CD4-positive, alpha-beta T cell treated with Interleukin-6 at 100 ng/mL for 8 hours (primary cell): Measurements from ENCODE around the gene KLF16.
"Not testable (repeated sequence)": the region's sequence is repeated elsewhere in the genome, so short reads cannot be mapped to it uniquely, and the experiment has no call there.

ENCODE experiments used
- DNase-seq: peaks from one replicate; pipeline ENCODE4 v3.0.0-alpha.2; 2020; ENCODE audit warnings: mixed read lengths, low spot score

The KLF16 gene

GRCh38 chr19:1863328-1863637 is at the start of gene KLF16:
Gene KLF16, minus strand, starts transcription at chr19:1863579. Its CDS starts 82 bp downstream, at chr19:1863497.
- no peak for DNase-seq

GRCh38 chr19:1912760-1913505 is 49.6 kb upstream of the KLF16 start:
- no peak for DNase-seq

- DNase-seq = no peak
Observed at GRCh38 chr19:1911995-1912394, 48.6 kb upstream of the KLF16 start.

- DNase-seq = no peak
Observed at GRCh38 chr19:1911098-1911497, 47.7 kb upstream of the KLF16 start.

DNA sequence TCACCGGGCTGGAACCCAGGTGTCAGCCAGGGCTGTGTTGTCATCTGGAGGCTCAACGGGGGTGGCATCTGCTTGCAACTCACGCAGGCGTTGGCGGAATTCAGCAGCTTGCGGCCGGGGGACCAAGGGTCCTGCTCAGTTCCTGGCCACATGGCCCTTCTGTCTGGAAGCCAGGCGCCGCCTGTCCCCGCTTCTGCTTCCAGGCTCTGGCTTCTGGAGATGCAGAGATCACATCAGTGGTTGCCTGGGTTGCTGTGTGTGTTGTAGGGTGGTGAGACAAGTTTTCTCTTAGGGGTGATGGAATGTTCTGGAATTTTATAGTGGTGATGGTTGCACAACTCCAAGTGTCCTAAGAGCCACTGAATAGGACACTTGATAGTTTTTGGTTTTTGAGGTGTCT is 46.8 kb upstream of the KLF16 start:
- DNase-seq = no peak

- no peak for DNase-seq
Observed at GRCh38 chr19:1909761-1910080, 46.3 kb upstream of the KLF16 start.

- DNase-seq = no peak
Observed at GRCh38 chr19:1908364-1908678, 44.9 kb upstream of the KLF16 start.

DNA sequence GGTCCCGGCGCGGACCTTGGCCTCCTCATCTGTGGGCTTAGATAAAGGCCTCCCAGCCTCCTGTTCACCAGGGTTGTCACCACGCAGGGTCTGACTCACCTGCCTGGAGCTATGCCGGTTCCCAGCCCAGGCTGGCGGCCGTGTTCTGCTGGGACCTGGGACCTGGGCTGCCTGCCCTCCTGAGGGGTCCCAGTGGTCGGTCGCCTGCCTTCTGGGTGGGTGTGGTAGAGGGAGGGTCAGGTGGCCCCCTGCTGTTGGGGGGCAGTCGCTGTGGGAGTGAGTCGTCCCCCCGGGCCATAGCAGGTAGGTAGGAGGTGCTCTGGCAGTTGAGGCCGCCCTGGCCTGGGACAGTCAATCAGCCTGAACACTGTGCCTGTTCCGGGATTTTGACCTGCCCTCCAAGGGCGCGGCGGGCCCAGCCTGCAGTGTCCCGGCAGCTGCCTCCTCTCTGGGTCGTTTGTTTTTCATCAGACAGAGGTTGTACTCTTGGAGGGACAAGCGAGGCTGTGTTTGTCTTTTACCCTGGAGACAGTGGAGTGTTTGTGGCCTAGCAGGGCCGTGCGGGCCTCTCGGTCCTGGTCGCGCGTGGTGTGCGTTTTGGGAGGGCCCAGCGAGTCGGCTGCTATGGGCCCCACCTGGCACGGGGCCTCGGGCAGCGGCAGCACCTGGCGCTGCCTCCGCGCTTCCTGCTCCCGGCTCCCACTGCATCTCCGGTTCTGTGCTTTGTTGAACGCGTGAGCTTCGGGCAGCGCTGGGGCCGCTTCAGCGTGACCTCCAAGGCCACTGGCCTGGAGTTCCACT is 44.4 kb upstream of the KLF16 start:
- DNase-seq = no peak

DNA sequence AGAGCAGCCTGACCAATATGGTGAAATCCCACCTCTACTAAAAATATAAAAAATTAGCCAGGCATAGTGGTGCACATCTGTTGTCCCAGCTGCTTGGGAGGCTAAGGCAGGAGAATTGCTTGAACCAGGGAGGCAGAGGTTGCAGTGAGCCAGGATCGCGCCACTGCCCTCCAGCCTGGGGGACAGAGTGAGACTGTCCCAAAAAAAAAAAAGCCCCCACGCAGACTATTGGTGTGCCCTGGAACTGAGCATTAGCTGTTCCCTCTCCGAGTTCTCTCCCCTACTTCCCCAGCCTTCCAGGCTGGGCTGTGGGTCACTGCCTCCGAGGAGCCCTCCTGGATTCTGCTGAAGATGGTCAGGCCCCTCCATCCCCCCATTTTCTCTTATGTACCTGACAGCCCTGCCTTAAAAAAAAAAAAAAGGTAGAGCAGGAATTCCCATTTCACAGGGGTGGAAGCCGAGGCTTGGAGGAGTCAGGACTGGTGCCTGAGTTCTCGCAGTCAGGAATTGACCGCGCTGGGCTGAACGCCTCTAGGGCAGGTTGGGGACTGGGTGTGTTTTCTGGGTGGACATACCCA is 43.7 kb upstream of the KLF16 start:
- no peak for DNase-seq

GRCh38 chr19:1905863-1906375 is 42.5 kb upstream of the KLF16 start:
- no peak for DNase-seq

- DNase-seq = peak; percentile 99
Observed at GRCh38 chr19:1905110-1905862, 41.9 kb upstream of the KLF16 start, which contains the start of the genes ADAT3 and SCAMP4. Gene ADAT3, plus strand, starts transcription at chr19:1905399. Its CDS starts 6,649 bp downstream, at chr19:1912048. Gene SCAMP4, plus strand, starts transcription at chr19:1905399. Its CDS starts 9,621 bp downstream, at chr19:1915020.

GRCh38 chr19:1904860-1905109 is 41.4 kb upstream of the KLF16 start:
- no peak for DNase-seq

DNA sequence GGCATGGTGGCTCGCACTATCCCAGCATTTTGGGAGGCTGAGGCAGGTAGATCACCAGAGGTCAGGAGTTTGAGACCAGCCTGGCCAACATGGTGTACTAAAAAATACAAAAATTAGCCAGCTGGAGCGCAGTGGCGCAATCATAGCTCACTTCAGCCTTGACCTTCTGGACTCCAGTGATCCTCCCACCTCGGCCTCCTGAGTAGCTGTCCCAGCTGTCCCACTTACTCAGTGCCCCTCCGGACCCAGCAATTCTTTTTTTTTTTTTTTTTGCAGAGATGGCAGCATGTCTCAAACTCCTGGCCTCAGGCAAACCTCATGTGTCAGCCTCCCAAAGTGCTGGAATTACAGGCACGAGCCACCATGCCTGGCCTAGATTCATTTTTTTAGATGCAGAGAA is 39.5 kb upstream of the KLF16 start:
- DNase-seq = no peak

GRCh38 chr19:1901940-1902404 is 38.6 kb upstream of the KLF16 start:
- DNase-seq = no peak

DNA sequence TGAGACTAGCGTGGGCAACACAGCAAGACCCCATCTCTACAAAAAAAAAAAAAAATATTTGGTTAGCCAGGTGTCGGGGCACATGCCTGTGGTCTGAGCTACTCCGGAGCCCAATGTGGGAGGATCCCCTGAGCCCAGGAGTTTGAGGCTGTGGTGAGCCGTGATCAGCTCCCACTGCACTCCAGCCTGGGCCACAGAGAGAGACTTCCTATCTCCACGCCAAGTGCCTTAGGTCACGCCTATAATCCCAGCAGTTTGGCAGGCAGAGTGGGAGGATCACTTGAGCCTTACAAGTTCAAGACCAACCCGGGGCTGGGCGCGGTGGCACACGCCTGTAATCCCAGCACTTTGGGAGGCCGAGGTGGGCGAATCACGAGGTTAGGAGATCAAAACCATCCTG is 33.1 kb upstream of the KLF16 start:
- no peak for DNase-seq

DNA sequence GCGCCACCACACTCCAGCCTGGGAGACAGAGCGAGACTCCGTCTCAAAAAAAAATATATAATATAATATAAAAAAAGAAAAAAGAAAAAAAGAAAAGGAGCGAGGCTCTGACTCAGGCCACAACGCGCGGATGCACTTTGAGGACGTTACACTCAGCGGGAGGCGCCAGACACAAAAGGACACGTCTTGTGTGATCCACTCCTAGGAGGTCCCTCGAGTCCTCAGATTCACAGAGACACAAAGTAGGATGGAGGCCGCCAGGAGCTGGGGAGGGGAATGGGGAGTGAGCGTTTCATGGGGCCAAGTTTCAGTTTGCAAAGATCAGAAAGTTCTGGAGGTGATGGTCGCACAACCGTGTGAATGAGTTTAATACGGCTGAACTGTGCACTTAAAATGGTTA is 30.4 kb upstream of the KLF16 start:
- no peak for DNase-seq

DNA sequence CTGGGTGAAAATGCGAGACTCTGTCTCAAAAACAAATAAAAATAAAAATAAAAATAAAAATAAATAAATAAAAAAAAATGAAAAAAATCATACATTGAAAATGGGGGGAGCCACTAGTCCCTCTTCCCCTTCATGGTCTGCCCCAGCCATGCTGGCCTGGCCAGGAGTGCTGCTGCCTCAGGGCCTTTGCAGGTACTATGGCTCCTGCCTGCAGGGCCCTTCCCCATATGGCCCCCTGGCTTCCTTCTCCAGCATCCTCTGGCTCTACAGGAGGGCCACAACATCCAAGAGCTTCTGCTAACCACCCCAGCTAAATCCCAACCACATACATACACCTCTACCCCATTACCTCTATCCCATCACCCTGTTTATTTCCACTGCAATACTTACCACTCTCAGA is 26.5 kb upstream of the KLF16 start:
- no peak for DNase-seq

- no peak for DNase-seq
Observed at GRCh38 chr19:1888385-1888784, 25.0 kb upstream of the KLF16 start.

- not testable (repeated sequence) for DNase-seq
Observed at GRCh38 chr19:1886360-1886759, 23.0 kb upstream of the KLF16 start.

- DNase-seq = peak; percentile 93
Observed at GRCh38 chr19:1885398-1886119, 22.2 kb upstream of the KLF16 start, which contains the start of gene ABHD17A. Gene ABHD17A, minus strand, starts transcription at chr19:1885496. Its CDS starts 3,930 bp downstream, at chr19:1881566.

DNA sequence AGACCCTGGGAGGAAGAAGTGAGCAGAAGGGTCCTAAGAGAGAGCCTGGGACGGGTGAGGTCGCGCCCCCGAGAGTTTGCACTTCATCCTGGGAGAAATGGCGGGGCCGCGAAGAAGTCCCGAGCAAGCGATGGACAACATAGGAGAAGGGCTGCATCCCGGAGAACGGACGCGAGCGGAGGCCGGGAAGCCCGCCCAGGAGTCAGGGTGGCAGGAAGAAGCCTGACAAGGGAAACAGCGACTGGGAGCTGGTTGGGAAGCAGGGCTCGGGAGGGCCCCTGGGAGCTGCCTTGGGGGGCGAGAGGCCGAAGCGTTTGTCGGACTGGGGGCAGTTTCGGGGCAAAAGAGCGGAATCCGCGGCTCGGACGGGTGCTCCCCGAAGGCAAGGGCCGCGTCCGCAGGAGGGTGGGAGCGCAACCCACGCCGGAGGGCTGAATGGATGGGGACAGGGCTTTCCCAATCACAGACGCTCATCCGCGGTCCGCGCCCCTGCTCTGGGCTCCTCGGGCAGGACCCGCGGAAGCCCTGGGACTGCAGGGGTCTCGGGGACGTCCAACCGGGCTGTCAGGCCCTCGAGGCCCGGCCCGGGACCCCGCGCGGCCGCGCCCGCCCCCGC is 21.4 kb upstream of the KLF16 start:
- DNase-seq = no peak
